GM12878 (cell line): ENCODE results near the gene ETNK2.

ENCODE experiments used
- BMI1 ChIP-seq: fragments of 450-650 bp; IDR thresholded peaks from 2 replicates; pipeline ENCODE4 v1.6.1; 2016; ENCODE audit warnings: mild to moderate bottlenecking, moderate library complexity, borderline replicate concordance
- POLR2A ChIP-seq: IDR thresholded peaks from 2 replicates; pipeline ENCODE4 v1.6.1; 2011; ENCODE audit warnings: low read depth, mild to moderate bottlenecking, low read length
- POLR2AphosphoS5 ChIP-seq: IDR thresholded peaks from 2 replicates; pipeline ENCODE4 v1.6.1; 2011; ENCODE audit warnings: mild to moderate bottlenecking, low read length, inconsistent platforms
- RFX5 ChIP-seq: IDR thresholded peaks from 2 replicates; pipeline ENCODE4 v1.6.1; 2011; ENCODE audit warnings: low read depth, low read length, improper control_type of control experiment
- ZSCAN29 ChIP-seq: fragments of 450-650 bp; IDR thresholded peaks from 2 replicates; pipeline ENCODE4 v1.6.1; 2017; ENCODE audit warnings: mild to moderate bottlenecking, moderate library complexity
- TF ChIP-seq, protein P1 (sequence below): fragments of 450-650 bp; formaldehyde crosslinking; IDR thresholded peaks from 2 replicates; pipeline ENCODE4 v1.5.0; 2022; ENCODE audit warnings: mild to moderate bottlenecking, missing genetic modification characterization

- no peak for TF ChIP-seq POLR2AphosphoS5
- TF ChIP-seq POLR2A = no peak
- no peak for TF ChIP-seq BMI1
- TF ChIP-seq ZSCAN29 = no peak
- no peak for TF ChIP-seq RFX5
- TF ChIP-seq, protein P1, sequence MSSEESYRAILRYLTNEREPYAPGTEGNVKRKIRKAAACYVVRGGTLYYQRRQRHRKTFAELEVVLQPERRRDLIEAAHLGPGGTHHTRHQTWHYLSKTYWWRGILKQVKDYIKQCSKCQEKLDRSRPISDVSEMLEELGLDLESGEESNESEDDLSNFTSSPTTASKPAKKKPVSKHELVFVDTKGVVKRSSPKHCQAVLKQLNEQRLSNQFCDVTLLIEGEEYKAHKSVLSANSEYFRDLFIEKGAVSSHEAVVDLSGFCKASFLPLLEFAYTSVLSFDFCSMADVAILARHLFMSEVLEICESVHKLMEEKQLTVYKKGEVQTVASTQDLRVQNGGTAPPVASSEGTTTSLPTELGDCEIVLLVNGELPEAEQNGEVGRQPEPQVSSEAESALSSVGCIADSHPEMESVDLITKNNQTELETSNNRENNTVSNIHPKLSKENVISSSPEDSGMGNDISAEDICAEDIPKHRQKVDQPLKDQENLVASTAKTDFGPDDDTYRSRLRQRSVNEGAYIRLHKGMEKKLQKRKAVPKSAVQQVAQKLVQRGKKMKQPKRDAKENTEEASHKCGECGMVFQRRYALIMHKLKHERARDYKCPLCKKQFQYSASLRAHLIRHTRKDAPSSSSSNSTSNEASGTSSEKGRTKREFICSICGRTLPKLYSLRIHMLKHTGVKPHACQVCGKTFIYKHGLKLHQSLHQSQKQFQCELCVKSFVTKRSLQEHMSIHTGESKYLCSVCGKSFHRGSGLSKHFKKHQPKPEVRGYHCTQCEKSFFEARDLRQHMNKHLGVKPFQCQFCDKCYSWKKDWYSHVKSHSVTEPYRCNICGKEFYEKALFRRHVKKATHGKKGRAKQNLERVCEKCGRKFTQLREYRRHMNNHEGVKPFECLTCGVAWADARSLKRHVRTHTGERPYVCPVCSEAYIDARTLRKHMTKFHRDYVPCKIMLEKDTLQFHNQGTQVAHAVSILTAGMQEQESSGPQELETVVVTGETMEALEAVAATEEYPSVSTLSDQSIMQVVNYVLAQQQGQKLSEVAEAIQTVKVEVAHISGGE (CRISPR knock-in tag) = no peak
Measured at GRCh38 chr1:204110894-204111633, 40.8 kb downstream of the ETNK2 start.
